Loucy (cell line): ENCODE measurements around the gene FGF14.

Experiments used
- EZH2phosphoT487 ChIP-seq: fragments of 200-600 bp; IDR thresholded peaks from 2 replicates; pipeline ENCODE4 v1.6.1; 2018; ENCODE audit warnings: antibody characterized with exemption, mild to moderate bottlenecking, moderate library complexity, borderline replicate concordance
- TF ChIP-seq, protein P1 (sequence below): fragments of 200-600 bp; sonication (generic); conservative IDR thresholded peaks from 2 replicates; pipeline ENCODE4 v1.5.1; 2014; ENCODE audit warnings: mild to moderate bottlenecking, antibody characterized with exemption, low read length

DNA sequence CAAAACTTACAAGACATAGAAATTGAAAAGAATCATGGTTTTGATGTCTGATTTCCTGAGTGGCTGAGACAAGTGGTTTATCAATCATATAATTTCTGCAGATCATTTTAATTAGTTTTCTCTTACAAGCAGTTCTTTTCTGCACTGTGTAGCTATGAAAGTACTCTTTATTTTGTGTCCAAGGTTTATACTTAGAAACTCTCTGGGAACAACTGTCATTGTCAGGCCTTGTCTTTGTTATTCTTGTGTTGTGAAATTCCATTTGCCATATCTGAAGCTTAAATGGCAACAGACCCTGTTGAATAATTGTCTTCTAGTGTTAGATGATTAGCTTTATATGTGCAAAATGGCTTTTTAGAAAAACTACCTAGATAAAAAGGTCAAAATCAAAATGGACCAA is 312.1 kb downstream of the FGF14 start:
- TF ChIP-seq, protein P1, sequence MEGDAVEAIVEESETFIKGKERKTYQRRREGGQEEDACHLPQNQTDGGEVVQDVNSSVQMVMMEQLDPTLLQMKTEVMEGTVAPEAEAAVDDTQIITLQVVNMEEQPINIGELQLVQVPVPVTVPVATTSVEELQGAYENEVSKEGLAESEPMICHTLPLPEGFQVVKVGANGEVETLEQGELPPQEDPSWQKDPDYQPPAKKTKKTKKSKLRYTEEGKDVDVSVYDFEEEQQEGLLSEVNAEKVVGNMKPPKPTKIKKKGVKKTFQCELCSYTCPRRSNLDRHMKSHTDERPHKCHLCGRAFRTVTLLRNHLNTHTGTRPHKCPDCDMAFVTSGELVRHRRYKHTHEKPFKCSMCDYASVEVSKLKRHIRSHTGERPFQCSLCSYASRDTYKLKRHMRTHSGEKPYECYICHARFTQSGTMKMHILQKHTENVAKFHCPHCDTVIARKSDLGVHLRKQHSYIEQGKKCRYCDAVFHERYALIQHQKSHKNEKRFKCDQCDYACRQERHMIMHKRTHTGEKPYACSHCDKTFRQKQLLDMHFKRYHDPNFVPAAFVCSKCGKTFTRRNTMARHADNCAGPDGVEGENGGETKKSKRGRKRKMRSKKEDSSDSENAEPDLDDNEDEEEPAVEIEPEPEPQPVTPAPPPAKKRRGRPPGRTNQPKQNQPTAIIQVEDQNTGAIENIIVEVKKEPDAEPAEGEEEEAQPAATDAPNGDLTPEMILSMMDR = no peak
- no peak for TF ChIP-seq EZH2phosphoT487
